Stimulated activated CD4-positive, alpha-beta T cell treated with anti-CD3 and anti-CD28 coated beads, Interleukin-4, amount 100 ng/mL, for 24 hours (primary cell): ENCODE data around the gene ABHD14A.
"Not testable (repeated sequence)": the region's sequence is repeated elsewhere in the genome, so short reads cannot be mapped to it uniquely, and the experiment has no call there.

Experiments
- DNase-seq: peaks from one replicate; pipeline ENCODE4 v3.0.0-alpha.2; 2020

Gene ABHD14A

DNA sequence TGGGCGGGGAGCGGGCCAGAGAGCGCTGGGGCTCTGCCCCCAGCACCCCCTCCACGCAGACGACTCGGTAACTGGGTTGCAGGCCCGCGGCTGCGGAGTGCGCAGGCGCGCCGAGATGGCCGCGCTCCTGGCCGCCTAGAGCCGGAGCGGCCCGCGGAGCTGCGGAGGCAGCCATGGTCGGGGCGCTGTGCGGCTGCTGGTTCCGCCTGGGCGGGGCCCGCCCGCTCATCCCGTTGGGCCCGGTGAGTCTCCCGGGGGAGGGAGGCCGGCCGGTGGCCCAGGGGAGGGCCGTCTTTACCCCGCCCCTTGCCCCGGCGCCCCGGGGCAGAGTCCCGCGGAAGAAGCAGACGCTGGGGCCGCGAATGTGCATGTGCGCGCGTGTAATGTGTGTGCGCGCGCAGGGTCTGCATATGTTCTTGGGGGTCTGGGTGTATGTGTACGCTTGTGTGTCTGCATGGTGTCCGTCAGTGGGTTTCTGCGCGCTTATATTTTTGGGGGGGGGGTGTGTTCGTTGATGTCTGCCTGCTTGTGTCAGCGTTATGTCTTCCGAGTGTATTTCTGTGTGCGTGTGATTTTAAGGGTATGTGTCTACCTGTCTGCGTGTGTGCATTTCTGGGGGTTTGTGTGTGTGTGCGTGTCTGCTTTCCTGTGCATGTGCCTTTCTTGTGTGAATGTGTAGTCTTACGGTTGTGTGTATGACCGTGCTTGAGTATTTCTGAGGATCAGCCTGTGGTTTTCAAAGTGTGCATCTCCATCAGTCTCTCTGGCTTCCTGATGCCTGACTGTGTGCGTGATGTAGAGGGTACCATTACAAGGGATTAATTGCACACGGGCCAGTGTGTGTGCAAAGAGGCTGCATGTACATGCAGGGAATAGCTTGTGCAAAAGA lies at the start of gene ABHD14A:
TSS of gene ABHD14A (plus strand) at position 102 of the 889 bp plus-strand sequence. CDS start at position 174, 72 bp downstream.
- peak; percentile 70 for DNase-seq

DNA sequence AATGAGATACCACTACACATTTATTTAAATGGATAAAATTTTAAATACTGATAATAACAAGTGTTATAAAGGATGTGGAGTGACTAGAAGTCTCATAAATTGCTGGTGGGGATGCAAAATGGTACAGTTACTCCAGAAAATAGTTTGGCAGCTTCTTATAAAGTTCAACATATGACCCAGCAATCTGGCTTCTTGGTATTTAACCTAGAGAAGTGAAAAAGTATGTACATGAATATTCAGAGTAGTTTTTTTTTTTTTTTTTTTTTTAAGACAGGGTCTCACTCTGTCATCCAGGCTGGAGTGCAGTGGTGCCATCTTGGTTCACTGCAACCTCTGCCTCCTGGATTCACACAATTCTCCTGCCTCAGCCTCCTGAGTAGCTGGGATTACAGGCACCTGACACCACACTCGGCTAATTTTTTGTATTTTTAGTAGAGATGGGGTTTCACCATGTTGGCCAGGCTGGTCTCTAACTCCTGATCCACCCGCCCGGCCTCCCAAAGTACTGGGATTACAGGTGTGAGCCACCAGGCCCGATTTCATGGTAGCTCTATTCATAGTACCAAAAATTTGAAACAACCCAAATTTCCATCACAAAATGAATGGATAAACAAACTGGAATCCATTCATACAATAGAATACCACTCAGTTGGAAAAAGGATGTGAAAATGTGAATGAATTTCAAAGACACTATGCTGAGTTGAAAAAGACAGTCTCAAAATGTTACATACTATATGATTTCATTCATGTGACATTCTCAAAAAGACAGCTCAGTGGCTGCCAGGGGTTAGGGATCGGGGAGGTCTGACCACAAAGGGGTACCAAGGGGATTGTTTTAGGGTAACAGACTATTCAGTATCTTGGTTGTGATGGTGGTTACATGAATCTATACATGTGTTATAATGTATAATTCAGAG lies 47.5 kb upstream of the ABHD14A start:
- DNase-seq = no peak

DNA sequence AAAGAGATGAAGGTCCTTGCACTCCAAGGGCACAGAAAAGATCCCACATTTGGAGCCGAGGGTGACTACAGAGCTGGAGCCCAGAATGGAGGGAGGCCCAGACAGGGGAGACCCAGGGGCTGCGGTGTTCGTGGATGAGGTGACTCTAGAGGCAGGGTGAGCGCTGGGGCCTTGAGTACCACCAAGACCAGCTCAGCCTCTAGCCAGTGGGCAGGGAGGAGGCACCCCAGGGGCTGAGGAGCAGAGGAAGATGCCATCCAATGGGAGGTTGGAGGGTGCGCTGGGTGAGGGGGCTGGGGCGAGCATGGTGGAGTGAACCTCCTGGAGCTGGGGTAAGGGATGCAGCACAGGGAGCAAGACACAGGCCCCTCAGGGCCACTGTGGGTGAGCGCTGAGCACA lies 46.4 kb upstream of the ABHD14A start:
- no peak for DNase-seq

DNA sequence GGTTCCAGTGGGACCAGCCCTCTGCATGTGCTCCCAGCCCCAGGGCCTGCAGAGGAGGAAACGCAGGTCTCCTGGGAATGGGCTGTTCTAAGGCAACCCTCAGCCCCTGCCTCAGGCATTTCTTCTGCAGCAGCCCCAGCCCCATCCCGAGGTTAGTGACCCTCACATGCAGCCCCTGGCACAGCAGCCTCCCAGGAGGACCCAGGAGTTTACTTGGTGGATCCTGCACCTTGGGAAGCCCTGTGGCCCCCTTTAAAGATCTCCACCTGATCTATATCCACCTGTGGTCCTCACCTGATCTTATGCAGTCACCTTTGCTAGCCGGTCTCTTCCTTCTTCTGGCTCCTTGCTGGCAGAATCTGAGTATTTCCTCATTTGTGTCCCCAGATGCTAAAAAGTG lies 45.9 kb upstream of the ABHD14A start:
- DNase-seq = not testable (repeated sequence)

DNA sequence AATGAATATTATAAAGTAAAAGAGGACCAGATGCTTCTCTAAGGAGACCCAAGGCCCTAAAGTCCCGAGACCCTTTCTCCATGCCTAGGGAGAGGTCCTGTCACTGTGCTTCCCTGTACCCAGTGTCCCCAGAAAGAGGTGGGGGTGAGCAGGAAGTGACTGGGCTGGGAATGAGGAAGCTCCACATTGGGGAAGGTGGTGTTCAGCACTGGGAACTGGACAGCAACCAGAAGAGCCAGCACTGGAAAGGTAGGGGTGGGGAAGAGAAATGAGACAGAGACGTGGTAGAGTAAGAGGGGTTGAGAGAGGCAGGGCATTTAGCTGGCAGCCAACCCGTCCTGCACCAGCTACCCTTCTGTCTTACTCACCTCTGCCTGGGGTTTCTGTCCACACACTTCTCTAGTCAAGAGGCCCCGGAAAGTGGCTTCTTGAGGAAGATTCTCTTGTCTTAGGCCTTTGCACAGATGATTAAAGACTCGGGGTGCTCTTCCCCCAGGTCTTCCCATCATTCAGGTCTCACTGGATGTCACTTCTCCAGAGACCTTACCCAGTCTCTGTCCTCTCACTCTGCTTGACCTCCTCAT lies 45.4 kb upstream of the ABHD14A start:
- DNase-seq = no peak

DNA sequence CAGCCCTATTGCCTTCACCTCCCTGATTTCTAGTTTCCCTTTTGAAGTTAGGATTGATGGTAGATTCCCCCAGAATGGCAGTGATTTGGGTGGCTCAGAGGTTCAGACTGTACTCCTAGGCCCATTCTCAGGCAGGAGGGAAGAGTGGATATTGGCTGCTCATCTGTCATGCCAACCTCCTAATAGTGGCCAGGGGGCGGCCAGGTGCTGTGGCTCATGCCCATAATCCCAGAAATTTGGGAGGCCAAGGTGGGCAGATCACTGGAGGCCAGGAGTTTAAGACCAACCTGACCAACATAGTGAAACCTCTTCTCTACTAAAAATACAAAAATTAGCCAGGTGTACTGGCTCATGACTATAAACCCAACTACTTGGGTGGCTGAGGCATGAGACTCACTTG lies 44.4 kb upstream of the ABHD14A start:
- DNase-seq = no peak

DNA sequence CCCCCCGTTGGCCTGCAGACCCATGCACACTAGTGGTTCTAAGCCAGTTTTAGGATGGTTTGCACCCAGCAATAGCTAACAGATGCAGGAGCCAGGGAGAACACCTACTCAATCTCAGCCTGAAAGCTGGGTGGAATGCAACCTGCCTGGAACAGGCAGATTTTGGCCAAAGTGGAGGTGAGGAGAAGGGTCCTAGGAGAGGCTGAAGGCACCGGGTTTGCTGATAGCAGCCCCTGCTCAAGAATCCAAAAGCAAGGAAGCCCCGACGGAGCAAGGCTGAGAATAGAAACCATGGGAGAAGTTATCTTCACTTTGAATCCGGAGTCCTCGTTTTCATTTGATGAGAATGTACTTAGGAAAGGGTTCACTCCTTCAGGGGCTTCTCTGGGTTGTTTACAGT lies 43.1 kb upstream of the ABHD14A start:
- DNase-seq = no peak

DNA sequence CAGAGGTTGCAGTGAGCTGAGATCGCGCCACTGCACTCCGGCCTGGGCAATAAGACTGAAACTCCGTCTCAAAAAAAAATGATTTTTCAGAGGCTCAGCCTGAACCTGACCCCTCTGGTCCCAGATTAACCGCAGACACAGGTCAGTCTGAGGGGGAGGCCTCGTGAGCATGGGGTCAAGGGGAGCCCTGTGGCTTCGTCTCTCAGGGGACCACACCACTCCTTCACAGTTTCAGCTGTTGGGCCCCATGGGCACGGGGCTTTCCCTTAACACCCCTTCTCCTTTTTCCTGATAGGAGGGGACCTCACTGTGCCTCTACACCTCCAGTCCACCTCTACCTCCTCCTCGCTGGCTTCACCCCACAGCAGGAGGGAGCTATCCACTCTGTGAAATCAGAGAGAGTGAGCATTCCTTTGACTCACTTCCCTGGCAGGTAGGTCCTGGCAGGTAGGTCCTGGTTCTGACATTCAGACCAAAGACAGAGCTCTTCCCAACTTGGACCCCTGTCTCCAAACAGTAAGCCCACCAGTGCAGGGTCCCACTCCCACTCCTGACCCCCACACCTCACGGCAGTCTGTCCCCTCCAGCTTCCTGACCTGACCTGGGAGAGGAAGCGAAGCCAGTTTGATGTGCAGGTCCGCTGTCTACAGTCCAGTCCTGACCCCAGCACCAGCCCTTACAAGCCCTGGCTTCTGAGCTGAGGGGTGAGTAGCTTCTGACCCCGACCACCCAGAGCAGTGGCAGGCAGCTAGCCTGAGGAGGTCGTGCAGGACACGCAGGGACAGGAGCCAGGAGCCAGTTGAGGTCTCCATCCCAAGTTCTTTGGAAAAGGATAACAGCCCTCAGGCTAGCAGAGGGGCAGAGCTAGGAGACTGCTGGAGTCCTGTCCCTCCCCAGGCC lies 42.1 kb upstream of the ABHD14A start:
- DNase-seq = no peak

DNA sequence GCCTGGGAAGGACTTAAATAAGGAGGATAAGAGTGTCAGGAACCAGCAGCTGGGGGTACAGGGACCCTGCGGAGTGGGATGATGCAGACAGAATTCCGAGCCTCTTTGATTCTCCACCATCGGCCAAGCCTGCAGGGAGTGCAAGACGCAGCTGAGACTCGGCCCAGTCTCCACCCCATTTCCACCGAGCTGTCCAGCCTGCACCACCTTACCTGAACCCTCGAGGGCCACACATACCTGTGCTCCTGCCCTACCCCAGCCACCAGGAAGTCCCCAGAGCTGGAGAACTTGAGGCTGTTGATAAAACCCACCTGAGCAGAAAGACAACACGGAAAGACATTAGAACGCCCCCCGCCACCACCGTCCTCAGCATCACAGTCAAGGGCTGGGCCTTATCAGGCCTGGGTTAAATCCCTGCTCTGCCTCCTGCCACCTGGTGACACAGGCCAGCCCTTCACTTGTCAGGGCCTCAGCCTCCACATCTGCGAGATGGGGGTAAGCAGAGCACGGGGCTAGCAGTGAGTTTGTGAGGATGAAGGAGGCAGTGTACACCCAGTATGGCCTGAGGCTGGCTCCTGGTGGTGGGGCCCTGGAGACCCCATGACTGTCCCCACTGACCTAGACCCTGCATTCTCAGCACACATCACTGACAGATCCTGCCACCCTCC lies 41.3 kb upstream of the ABHD14A start:
- DNase-seq = no peak

DNA sequence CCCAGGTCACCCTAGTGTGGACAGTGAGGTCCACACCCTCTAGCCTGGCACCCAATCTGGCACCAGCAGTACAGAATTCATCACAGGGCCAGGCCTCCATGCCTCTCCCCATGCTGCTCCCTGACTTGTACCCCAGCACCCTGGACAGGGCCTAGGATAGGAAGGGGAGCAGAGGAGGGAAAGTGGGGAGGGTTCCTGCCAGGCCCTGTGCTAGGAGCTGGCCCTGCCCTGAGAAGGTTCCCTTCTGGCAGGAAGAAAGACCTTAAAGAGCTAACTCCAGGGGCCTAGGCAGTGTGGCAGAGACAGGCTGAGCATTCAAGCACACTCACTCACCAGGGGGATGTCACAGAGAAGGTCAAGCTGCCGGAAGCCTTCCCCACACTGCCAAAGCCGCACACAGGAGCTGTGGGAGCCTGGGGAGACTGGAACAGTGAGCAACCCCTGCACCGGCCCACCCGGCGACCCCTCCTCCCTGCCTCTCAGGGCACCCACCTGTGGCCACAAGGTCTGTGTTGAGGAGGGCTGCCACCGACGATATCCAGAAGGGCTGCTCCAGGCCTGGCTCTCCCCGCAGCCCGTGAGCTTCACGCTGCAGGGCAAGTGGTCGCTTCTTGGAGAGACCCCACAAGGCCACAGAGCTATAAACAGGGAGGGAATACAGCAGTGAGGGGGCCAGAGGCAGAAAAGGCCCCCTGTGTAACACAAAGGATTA lies 40.6 kb upstream of the ABHD14A start:
- no peak for DNase-seq

DNA sequence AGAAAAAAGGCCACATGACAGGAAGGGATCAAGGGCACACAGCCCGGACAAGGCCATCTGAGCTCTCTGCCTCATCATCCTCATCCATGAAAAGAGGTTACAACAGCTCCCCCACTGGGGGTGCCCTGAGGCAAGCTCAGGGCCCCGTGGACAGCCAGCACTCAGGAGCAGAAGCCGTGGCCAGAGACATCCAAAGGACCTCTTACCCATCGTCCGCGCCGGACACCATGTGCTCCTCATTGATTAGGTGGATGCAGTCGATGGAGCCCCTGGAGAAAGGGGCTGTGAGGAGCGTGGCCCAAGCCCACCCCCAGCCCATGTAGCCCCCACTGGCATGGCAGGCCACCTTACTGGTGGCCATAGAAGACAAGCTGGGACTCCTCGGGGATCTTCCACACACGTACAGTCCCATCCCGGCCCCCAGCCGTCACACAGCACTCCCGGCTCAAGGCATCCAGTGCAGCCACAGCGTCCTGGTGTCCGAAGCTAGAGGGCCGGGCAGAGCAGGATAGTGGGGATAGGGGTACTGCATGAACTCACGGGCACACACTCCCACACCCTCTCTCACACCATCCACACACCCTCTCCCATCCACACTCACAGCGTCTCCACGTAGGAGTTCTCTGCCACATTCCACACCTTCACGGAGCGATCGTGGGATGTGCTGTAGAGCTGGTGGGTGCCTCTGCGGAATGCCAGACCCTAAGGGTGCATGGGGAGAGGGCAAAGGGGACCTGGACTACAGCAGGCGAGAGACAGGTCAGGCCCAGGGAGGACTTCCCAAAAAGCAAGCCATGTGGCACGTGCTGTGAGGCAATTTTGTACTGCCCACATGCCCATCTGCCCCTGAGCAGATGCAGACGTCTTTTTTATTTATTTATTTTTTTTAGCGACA lies 39.6 kb upstream of the ABHD14A start:
- DNase-seq = no peak

DNA sequence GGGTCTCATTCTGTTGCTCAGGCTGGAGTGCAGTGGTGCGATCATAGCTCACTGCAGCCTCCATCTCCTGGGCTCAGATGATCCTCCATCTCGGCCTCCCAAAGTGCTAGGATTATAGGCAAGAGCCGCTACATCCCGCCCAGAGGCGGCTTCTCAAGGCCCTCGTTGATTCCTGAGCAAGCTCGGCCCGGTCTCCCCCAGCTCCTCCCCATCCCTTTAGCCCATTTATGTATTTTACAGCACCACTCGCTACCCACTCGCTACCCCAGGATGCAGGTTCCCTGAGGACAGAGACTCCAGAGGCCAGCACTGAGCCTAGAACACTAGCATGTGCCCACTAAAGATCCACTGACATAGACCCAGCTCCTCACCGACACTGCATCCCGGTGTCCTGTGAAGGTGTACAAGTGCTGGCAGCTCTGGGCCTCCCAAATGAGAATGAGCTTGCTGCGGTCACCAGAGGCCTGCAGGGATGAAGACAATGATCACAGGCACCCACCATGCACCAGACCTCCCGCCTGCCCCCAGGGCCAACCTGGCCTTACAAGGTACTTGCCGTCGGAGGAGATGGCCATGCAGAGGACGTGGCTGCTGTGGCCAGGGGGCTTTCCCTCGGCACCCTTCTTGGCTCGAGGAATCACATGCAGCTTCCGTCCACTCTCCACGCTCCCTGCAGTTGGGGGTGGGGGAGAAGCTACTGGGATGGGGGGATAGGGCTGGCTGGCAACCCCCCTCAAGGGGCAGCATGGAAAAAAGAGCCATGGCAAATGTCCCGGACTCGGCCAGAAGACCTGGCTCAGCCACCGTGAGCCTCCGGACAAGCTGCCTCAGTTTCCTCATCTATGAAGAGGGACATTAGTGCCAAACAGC lies 38.7 kb upstream of the ABHD14A start:
- no peak for DNase-seq

DNA sequence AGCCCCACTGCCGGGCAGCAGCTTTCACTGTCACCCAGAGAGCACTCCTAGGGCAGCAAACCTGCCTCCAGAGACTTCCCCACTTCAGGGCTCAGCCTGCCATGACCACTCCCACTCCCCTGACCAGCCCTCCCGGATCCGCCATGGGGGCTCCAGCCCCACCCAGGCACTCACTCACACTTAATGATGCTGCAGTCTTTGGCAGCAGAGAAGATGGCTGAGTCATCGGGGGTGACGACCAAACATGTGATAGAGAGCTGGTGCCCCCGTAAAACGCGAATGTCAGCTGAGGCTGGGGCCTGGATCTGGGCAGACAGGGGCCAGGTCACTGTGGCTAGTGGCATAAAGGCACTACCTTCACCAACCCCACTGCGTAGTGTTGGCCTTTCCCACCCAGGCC lies 37.9 kb upstream of the ABHD14A start:
- DNase-seq = no peak

DNA sequence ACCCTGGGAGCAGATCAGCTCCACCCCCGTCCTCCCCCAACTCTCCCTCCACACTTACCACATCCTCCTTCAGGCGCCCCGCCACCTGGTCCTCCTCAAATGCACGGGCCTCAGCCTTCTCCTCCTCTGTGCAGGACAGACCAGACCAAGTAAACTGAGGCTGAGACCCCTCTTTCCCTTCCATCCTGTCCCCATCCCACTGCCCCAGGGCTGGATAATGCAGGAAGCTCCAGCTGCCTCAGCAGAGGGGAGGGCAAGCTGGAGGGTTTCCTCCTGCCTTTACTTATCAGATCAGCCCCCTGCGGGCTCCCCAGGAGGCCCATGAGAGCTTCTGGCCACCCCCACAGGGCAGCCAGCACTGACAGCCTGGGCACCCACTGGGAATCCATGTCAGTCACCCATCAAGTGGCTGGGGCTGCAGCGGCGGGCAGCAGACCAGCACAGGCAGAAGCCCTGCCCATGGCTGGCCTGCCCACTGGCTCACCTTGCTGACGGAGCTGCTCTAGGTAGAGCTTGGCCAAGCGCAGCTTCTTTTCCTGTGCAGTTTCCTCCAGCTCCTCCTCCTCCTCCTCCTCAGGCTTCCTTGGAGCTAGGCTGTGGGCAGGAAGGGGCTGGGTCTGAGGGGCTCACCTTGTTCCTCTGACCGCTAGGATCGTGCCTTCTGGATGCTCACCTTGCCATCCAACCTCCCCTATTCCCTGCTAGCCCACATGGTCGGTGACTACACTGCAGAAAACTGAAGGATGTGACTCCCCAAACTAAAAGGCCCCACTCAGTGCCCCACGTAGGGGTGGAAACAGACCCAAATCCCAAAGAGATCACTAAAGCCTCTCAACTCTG lies 37.0 kb upstream of the ABHD14A start:
- DNase-seq = no peak

DNA sequence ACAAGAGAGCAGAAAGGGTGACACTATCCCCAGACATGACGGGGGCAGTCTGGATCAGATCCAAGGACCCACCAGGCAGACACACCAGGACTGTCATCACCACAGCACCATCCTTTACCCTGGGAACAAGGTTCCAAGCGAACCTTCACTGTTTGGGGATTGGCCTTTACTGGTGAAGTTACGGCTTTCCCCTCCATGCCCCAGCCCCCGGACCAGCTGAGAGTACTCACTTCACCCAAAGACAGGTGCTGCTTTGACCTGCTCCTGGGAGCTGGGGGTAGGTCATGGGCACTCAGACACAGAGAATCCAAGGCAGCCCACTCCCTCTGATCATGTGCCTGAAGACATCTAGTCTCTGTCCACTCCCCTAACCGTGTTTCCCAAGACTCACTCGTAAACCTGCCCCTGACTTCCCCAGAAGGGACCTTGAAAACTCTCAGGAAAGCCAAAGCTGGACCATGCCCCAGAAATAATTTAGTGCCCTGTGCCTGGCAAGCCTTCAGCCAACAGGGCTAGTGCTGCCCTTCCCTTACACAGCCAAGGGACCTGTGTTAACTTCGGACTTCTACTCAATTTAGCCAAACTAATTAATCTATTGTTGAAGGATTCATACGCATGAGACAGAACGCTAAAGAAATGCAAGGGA lies 36.0 kb upstream of the ABHD14A start:
- no peak for DNase-seq

DNA sequence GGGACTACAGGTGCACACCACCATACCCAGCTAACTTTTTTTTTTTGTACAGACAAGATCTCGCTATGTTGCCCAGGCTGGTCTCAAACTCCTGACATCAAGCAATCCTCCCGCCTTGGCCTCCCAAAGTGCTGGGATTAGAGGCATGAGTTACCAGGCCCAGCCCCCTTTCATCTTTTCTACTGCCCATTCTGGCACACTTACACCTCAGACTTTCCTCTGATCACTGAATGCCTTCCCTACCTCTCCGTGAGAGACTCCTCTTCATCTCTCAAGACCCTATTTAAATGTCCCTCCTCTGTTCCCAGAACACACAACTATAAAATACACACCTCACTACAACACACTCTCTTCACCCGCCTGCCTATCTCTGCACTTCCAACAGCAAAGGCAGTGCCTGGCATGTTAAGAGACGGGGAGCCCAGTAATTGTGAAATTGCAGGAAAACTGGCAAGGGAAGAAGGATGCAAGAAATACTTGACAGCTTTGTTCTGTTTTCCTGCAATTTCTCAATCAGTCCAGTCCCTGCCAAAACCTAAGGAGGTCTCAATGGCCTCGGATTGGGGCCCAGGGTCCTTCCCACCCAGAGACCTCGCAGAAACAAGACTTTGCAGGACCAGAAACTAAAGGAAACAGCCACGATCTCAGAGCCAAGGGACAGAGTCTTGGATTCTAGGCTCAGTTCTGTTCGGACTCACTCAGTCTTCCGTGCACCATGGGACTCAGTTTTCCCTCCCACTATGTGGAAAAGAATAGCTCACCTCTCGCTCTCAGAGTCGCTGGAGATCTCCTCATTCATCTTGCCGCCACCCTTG lies 34.0 kb upstream of the ABHD14A start:
- DNase-seq = no peak

DNA sequence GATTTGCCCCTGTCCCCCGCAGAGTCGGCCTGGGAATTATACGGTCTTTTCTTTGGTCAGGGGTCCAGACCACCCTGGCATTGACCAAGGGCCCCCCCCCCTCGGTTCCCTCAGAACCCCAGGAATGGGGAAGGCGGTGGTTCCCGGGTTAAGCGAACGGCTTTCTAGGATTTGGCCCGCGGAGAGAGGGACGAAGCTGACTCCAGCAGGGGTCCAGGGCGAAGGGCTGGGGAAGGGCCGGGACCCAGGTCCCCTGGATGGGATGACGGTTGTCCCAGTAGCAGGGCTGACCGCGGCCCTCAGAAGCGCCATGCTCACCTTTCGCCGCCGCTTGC lies 33.4 kb upstream of the ABHD14A start:
- DNase-seq = no peak
